SK-N-SH (cell line): ENCODE data around the gene GRIA1. TPM values are rescaled to one million over a fixed set of nuclear protein-coding genes. Genes with fewer than 3 reads are reported as not detected.
A peak's percentile ranks its signal among the peaks of the same experiment; 100 is the strongest.

ENCODE experiments used
- CTCF ChIA-PET: fragments of 300-600, 350-600 bp; formaldehyde crosslinking; extraction: SDS; loops from one replicate; lab custom pipeline; 2021; lab: Yijun Ruan, JAX
- POLR2A ChIA-PET: fragments of 350-600 bp; sonication (Branson Sonifier 250); formaldehyde crosslinking; extraction: SDS; loops from one replicate; lab custom pipeline; 2020; ENCODE audit warnings: antibody characterized with exemption, inconsistent platforms; lab: Yijun Ruan, JAX
- DNase-seq: peaks from one replicate; pipeline ENCODE4 v3.0.0; 2012
- H2AFZ ChIP-seq: fragments of 200-600 bp; sonication (generic); 2 replicates; pipeline ENCODE4 v1.8.1; 2016; ENCODE audit warnings: antibody characterized with exemption, mild to moderate bottlenecking, low read depth
- H3F3A ChIP-seq: fragments of 200-600 bp; sonication (generic); replicated peaks from 2 replicates; pipeline ENCODE3; 2016; ENCODE audit warnings: antibody characterized with exemption, mild to moderate bottlenecking; ENCODE audit not compliant: insufficient read depth
- H3K27ac ChIP-seq, 2 experiments: fragments of 200-500 bp in 1 of 2; fragments of 200-600 bp in 1 of 2; sonication (Bioruptor generic) in 1 of 2; sonication (generic), shearing (Covaris generic) in 1 of 2; 2 replicates each; pipeline versions ENCODE4 v1.5.1 to v1.6.1; 2014 to 2016; ENCODE audit warnings: low read depth in 2 of 2, inconsistent platforms in 1 of 2, low read length in 1 of 2, mild to moderate bottlenecking in 1 of 2, mixed read lengths in 1 of 2
- H3K27me3 ChIP-seq: fragments of 200-600 bp; sonication (generic), shearing (Covaris generic); 2 replicates; pipeline ENCODE4 v1.6.1; 2016; ENCODE audit warnings: mixed run types; ENCODE audit not compliant: insufficient read depth
- H3K36me3 ChIP-seq, 2 experiments: fragments of 200-500 bp in 1 of 2; fragments of 200-600 bp in 1 of 2; sonication (Bioruptor generic) in 1 of 2; sonication (generic) in 1 of 2; replicated peaks in 1 of 2; 2 replicates each; pipeline versions ENCODE3 to v1.5.1; 2014 to 2016; ENCODE audit warnings: low read length in 1 of 2, mild to moderate bottlenecking in 1 of 2; ENCODE audit not compliant: insufficient read depth in 2 of 2, control insufficient read depth in 1 of 2
- H3K4me1 ChIP-seq, 2 experiments: fragments of 200-500 bp in 1 of 2; fragments of 200-600 bp in 1 of 2; sonication (Bioruptor generic) in 1 of 2; sonication (generic), shearing (Covaris generic) in 1 of 2; 2 replicates each; pipeline versions ENCODE4 v1.5.1 to v1.6.1; 2014 to 2016; ENCODE audit warnings: low read depth in 1 of 2, low read length in 1 of 2, mixed run types in 1 of 2; ENCODE audit not compliant: insufficient read depth in 2 of 2, control insufficient read depth in 1 of 2
- H3K4me2 ChIP-seq: fragments of 200-600 bp; sonication (generic), shearing (Covaris generic); 2 replicates; pipeline ENCODE4 v1.6.1; 2017; ENCODE audit warnings: mixed run types
- H3K4me3 ChIP-seq, 2 experiments: fragments of 200-500 bp in 1 of 2; fragments of 200-600 bp in 1 of 2; sonication (Bioruptor generic) in 1 of 2; sonication (generic), shearing (Covaris generic) in 1 of 2; 2 replicates each; pipeline versions ENCODE4 v1.5.1 to v1.8.1; 2014 to 2016; ENCODE audit warnings: low read depth in 2 of 2, inconsistent platforms in 1 of 2, low read length in 1 of 2, mild to moderate bottlenecking in 1 of 2, mixed read lengths in 1 of 2, moderate library complexity in 1 of 2
- H3K79me2 ChIP-seq: fragments of 200-600 bp; sonication (generic); 2 replicates; pipeline ENCODE4 v1.8.1; 2017; ENCODE audit warnings: mild to moderate bottlenecking; ENCODE audit not compliant: insufficient read depth
- H3K9ac ChIP-seq: fragments of 200-600 bp; sonication (generic); 2 replicates; pipeline ENCODE4 v1.6.1; 2017; ENCODE audit warnings: mixed run types
- H3K9me2 ChIP-seq: fragments of 200-600 bp; sonication (generic); 2 replicates; pipeline ENCODE4 v1.6.1; 2017; ENCODE audit warnings: mixed run types
- H3K9me3 ChIP-seq: fragments of 200-600 bp; sonication (generic); 2 replicates; pipeline ENCODE4 v1.6.1; 2017; ENCODE audit warnings: mixed run types, mild to moderate bottlenecking, moderate library complexity
- H4K20me1 ChIP-seq: fragments of 200-600 bp; sonication (generic); 2 replicates; pipeline ENCODE4 v1.6.1; 2017; ENCODE audit warnings: mild to moderate bottlenecking, mixed run types; ENCODE audit not compliant: insufficient read depth
- CHD2 ChIP-seq: fragments of 150-350 bp; IDR thresholded peaks from 2 replicates; pipeline ENCODE4 v1.6.1; 2018; ENCODE audit warnings: low read length; ENCODE audit not compliant: partially characterized antibody
- ELF1 ChIP-seq: IDR thresholded peaks from 2 replicates; pipeline ENCODE4 v1.4.0; 2012
- EP300 ChIP-seq, 2 experiments: IDR thresholded peaks; 2 replicates each; pipeline versions ENCODE4 v1.4.0 to v1.6.1; 2012; ENCODE audit warnings: borderline replicate concordance in 1 of 2, low read depth in 1 of 2, low read length in 1 of 2
- FOXM1 ChIP-seq: IDR thresholded peaks from 2 replicates; pipeline ENCODE4 v1.4.0; 2012; ENCODE audit warnings: low read depth, mild to moderate bottlenecking
- GATA2 ChIP-seq: sonication (generic); formaldehyde crosslinking; IDR thresholded peaks from 2 replicates; pipeline ENCODE4 v1.5.0; 2020; ENCODE audit warnings: mild to moderate bottlenecking, missing genetic modification reagents
- IRF3 ChIP-seq: fragments of 150-350 bp; IDR thresholded peaks from 2 replicates; pipeline ENCODE4 v1.6.1; 2016; ENCODE audit warnings: mild to moderate bottlenecking, low read depth, low read length
- MXI1 ChIP-seq: IDR thresholded peaks from 2 replicates; pipeline ENCODE4 v1.6.1; 2012; ENCODE audit warnings: mild to moderate bottlenecking, low read depth, low read length, improper control_type of control experiment
- RAD21 ChIP-seq: IDR thresholded peaks from 2 replicates; pipeline ENCODE4 v1.6.1; 2012; ENCODE audit warnings: mild to moderate bottlenecking, low read length
- RCOR1 ChIP-seq: fragments of 150-350 bp; IDR thresholded peaks from 2 replicates; pipeline ENCODE4 v1.6.1; 2017; ENCODE audit warnings: antibody characterized with exemption, low read length
- SMC3 ChIP-seq: IDR thresholded peaks from 2 replicates; pipeline ENCODE4 v1.6.1; 2012; ENCODE audit warnings: low read depth, low read length, improper control_type of control experiment
- TCF12 ChIP-seq: IDR thresholded peaks from 2 replicates; pipeline ENCODE4 v1.4.0; 2012
- TEAD4 ChIP-seq: IDR thresholded peaks from 2 replicates; pipeline ENCODE4 v1.4.0; 2012; ENCODE audit warnings: mild to moderate bottlenecking, borderline replicate concordance; ENCODE audit not compliant: insufficient read depth
- USF1 ChIP-seq: IDR thresholded peaks from 2 replicates; pipeline ENCODE4 v1.4.0; 2012; ENCODE audit warnings: low read depth, borderline replicate concordance
- YY1 ChIP-seq: IDR thresholded peaks from 2 replicates; pipeline ENCODE4 v1.4.0; 2012; ENCODE audit warnings: low read depth, mild to moderate bottlenecking
- WGBS: methylation state at CpG from one replicate; pipeline ENCODE4 v1.1.6; 2017; ENCODE audit warnings: low lambda C conversion rate; 5-methylcytosine and 5-hydroxymethylcytosine counted together
- polyA plus RNA-seq, 3 experiments: library from polyadenylated mRNA; depleted of rRNA; stranded (reverse); fragments of >200 nt; gene quantifications; 2 replicates each; pipeline ENCODE4 v1.2.3, GENCODE V29; 2012
- TF ChIP-seq, protein P1 (sequence below): IDR thresholded peaks from 2 replicates; pipeline ENCODE4 v1.4.0; 2012; ENCODE audit warnings: low read depth, borderline replicate concordance
- TF ChIP-seq, protein P2 (sequence below): IDR thresholded peaks from 2 replicates; pipeline ENCODE4 v1.6.1; 2012; ENCODE audit warnings: mild to moderate bottlenecking, low read depth, low read length, moderate library complexity
- TF ChIP-seq, protein P3 (sequence below): fragments of 200-600 bp; sonication (generic); IDR thresholded peaks from 2 replicates; pipeline ENCODE4 v1.6.1; 2017; ENCODE audit warnings: antibody characterized with exemption, mild to moderate bottlenecking, moderate library complexity

Gene GRIA1
- polyA plus RNA-seq, 1 of the 3 experiments (the other 2 are of a cell fraction): 0.35 TPM

DNA sequence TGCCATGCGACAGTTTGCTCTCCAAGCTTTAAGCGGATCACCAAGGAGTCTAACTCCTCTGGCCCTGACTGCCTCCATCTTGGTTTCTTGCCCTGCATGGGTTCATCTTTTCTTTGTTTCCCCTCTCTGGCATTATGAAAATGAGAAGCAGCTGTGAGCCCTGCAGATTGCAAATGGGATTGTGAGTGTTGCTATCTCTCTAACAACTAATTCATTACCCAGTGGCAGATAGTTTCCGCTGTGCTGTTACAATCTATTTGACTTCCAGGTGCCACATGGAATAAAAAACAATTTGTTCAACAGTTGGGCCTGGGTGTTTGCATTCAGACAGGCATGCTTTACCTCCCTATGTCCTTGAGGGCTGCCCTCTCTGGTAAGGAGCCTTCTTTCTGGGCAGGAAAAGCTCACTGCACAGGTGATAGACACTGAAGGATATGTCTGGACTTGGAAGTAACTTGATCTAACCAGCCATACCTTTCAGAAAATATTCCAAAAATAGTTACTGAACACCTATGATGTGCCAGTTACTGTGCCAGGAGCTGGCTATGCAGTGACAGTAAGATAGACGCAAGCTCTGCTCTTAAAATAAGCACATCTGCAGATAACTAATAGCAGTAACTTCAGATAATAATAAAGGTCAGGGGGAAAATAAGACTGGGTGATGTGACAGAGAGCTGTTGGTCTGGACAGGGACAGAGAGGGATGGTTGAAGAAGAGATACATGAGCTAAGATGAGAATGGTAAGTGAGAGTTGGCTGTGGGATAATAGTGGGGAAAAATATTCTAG, 40.1 kb downstream of the GRIA1 start:
- 91% methylated on average over 4 of the region's 4 CpGs for WGBS
- no peaks in the 10 kb centered on the region for H3K79me2 ChIP-seq
- H3K9me2 ChIP-seq: no peaks in the 10 kb centered on the region
- H4K20me1 ChIP-seq: no peaks in the 10 kb centered on the region
- no peak overlapping the region for H2AFZ ChIP-seq
- ChIA-PET CTCF (interaction anchor here (1.0 to 1.4 kb wide), 4 partner anchors 9 to 453 kb away, joined by 3 to 4 read pairs (median 4); no protein-coding TSS in a partner anchor), POLR2A (interaction anchor here (1.2 kb wide), 1 partner anchor 9 kb away, joined by 3 read pairs; no protein-coding TSS in a partner anchor)
- H3K36me3 ChIP-seq: no peaks in the 10 kb centered on the region
- TF ChIP-seq YY1 (no peak), TCF12 (no peak), RAD21 (no peak), EP300 (IDR thresholded peaks at IDR 0.05; ENCODE audit: borderline replicate concordance in 1 of 2, low read depth in 1 of 2, low read length in 1 of 2) (peak in 1 of 2 experiments; percentile 67; a peak in 2 of 4 replicates), CHD2 (no peak), USF1 (no peak), IRF3 (no peak), GATA2 (peak; percentile 60), SMC3 (no peak), FOXM1 (no peak), ELF1 (no peak), RCOR1 (peak; percentile 39; the same call in 1 of the 2 replicates), TEAD4 (no peak), MXI1 (0 out of 2 replicates have a peak, but pooled peaks have one; percentile 27)
- TF ChIP-seq, protein P1, sequence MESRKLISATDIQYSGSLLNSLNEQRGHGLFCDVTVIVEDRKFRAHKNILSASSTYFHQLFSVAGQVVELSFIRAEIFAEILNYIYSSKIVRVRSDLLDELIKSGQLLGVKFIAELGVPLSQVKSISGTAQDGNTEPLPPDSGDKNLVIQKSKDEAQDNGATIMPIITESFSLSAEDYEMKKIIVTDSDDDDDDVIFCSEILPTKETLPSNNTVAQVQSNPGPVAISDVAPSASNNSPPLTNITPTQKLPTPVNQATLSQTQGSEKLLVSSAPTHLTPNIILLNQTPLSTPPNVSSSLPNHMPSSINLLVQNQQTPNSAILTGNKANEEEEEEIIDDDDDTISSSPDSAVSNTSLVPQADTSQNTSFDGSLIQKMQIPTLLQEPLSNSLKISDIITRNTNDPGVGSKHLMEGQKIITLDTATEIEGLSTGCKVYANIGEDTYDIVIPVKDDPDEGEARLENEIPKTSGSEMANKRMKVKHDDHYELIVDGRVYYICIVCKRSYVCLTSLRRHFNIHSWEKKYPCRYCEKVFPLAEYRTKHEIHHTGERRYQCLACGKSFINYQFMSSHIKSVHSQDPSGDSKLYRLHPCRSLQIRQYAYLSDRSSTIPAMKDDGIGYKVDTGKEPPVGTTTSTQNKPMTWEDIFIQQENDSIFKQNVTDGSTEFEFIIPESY: no peak
- TF ChIP-seq, protein P2, sequence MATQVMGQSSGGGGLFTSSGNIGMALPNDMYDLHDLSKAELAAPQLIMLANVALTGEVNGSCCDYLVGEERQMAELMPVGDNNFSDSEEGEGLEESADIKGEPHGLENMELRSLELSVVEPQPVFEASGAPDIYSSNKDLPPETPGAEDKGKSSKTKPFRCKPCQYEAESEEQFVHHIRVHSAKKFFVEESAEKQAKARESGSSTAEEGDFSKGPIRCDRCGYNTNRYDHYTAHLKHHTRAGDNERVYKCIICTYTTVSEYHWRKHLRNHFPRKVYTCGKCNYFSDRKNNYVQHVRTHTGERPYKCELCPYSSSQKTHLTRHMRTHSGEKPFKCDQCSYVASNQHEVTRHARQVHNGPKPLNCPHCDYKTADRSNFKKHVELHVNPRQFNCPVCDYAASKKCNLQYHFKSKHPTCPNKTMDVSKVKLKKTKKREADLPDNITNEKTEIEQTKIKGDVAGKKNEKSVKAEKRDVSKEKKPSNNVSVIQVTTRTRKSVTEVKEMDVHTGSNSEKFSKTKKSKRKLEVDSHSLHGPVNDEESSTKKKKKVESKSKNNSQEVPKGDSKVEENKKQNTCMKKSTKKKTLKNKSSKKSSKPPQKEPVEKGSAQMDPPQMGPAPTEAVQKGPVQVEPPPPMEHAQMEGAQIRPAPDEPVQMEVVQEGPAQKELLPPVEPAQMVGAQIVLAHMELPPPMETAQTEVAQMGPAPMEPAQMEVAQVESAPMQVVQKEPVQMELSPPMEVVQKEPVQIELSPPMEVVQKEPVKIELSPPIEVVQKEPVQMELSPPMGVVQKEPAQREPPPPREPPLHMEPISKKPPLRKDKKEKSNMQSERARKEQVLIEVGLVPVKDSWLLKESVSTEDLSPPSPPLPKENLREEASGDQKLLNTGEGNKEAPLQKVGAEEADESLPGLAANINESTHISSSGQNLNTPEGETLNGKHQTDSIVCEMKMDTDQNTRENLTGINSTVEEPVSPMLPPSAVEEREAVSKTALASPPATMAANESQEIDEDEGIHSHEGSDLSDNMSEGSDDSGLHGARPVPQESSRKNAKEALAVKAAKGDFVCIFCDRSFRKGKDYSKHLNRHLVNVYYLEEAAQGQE: no peak
- TF ChIP-seq, protein P3, sequence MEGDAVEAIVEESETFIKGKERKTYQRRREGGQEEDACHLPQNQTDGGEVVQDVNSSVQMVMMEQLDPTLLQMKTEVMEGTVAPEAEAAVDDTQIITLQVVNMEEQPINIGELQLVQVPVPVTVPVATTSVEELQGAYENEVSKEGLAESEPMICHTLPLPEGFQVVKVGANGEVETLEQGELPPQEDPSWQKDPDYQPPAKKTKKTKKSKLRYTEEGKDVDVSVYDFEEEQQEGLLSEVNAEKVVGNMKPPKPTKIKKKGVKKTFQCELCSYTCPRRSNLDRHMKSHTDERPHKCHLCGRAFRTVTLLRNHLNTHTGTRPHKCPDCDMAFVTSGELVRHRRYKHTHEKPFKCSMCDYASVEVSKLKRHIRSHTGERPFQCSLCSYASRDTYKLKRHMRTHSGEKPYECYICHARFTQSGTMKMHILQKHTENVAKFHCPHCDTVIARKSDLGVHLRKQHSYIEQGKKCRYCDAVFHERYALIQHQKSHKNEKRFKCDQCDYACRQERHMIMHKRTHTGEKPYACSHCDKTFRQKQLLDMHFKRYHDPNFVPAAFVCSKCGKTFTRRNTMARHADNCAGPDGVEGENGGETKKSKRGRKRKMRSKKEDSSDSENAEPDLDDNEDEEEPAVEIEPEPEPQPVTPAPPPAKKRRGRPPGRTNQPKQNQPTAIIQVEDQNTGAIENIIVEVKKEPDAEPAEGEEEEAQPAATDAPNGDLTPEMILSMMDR: no peak
- no peak overlapping the region for H3K4me3 ChIP-seq
- peaks cover 0 to 8% of the 10 kb centered on the region in 2 experiments; a peak in 1 of 4 replicates for H3K4me1 ChIP-seq
- H3F3A ChIP-seq: no peaks in the 10 kb centered on the region
- no peaks in the 10 kb centered on the region for H3K9me3 ChIP-seq
- no peaks in the 10 kb centered on the region for H3K27me3 ChIP-seq
- no peak overlapping the region for H3K9ac ChIP-seq
- peak; percentile 8 for DNase-seq
- H3K27ac ChIP-seq: no peak overlapping the region
- no peak overlapping the region for H3K4me2 ChIP-seq
